ENCODE data around the gene RAB19. TPM values are rescaled to one million over a fixed set of nuclear protein-coding genes. Genes with fewer than 3 reads are reported as not detected.
A peak's percentile ranks its signal among the peaks of the same experiment; 100 is the strongest.

The RAB19 gene
- total RNA-seq, 1 experiment from 2014 or later: 10.8 TPM

- peaks cover 75% of the 10 kb centered on the region for H3K36me3 Mint-ChIP-seq
These were observed 52.7 kb downstream of the RAB19 start for GRCh38 chr7:140456551-140457051.

DNA sequence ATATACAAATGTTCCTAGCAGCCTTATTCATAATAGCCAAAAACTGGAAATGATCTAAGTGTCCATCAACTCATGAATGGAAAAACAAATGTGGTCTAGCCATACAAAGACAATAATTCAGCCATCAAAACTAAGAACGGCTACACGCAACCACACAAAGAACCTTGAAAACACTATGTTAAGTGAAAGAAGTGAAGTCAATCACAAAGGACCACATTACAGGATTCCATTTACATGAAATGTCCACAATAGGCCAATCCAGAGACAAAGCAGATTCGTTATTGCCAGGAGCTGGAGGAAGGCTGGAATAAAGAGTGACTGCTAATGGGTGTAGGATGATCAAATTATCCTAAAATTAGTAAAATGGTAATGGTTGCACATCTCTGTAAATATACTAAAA lies 54.3 kb downstream of the RAB19 start:
- H3K27ac Mint-ChIP-seq: peak overlapping the region; percentile 87
- H3K4me1 Mint-ChIP-seq: peaks cover 61% of the 10 kb centered on the region
- ATAC-seq: no peak
- DNase-seq (ENCODE audit: low spot score): no peak
- ChIA-PET POLR2A (no interaction called here), CTCF (no interaction called here)
- H3K27me3 Mint-ChIP-seq (ENCODE audit: low read depth): no peaks in the 10 kb centered on the region
- peaks cover 78% of the 10 kb centered on the region for H3K36me3 Mint-ChIP-seq
- no peaks in the 10 kb centered on the region for H3K9me3 Mint-ChIP-seq
- no peak overlapping the region for H3K4me3 Mint-ChIP-seq
- no peak for TF ChIP-seq SOX15 (CRISPR knock-in tag; IDR thresholded peaks at IDR 0.05)
- TF ChIP-seq CBFB (CRISPR knock-in tag; IDR thresholded peaks at IDR 0.05; ENCODE audit: low read depth): no peak
- no peak for TF ChIP-seq CREB1 (CRISPR knock-in tag; IDR thresholded peaks at IDR 0.05)
- TF ChIP-seq ZNF281 (CRISPR knock-in tag; IDR thresholded peaks at IDR 0.05): no peak
- TF ChIP-seq, protein P1, sequence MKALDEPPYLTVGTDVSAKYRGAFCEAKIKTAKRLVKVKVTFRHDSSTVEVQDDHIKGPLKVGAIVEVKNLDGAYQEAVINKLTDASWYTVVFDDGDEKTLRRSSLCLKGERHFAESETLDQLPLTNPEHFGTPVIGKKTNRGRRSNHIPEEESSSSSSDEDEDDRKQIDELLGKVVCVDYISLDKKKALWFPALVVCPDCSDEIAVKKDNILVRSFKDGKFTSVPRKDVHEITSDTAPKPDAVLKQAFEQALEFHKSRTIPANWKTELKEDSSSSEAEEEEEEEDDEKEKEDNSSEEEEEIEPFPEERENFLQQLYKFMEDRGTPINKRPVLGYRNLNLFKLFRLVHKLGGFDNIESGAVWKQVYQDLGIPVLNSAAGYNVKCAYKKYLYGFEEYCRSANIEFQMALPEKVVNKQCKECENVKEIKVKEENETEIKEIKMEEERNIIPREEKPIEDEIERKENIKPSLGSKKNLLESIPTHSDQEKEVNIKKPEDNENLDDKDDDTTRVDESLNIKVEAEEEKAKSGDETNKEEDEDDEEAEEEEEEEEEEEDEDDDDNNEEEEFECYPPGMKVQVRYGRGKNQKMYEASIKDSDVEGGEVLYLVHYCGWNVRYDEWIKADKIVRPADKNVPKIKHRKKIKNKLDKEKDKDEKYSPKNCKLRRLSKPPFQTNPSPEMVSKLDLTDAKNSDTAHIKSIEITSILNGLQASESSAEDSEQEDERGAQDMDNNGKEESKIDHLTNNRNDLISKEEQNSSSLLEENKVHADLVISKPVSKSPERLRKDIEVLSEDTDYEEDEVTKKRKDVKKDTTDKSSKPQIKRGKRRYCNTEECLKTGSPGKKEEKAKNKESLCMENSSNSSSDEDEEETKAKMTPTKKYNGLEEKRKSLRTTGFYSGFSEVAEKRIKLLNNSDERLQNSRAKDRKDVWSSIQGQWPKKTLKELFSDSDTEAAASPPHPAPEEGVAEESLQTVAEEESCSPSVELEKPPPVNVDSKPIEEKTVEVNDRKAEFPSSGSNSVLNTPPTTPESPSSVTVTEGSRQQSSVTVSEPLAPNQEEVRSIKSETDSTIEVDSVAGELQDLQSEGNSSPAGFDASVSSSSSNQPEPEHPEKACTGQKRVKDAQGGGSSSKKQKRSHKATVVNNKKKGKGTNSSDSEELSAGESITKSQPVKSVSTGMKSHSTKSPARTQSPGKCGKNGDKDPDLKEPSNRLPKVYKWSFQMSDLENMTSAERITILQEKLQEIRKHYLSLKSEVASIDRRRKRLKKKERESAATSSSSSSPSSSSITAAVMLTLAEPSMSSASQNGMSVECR (CRISPR knock-in tag; IDR thresholded peaks at IDR 0.05; ENCODE audit: borderline replicate concordance): no peak
- TF ChIP-seq, protein P2, sequence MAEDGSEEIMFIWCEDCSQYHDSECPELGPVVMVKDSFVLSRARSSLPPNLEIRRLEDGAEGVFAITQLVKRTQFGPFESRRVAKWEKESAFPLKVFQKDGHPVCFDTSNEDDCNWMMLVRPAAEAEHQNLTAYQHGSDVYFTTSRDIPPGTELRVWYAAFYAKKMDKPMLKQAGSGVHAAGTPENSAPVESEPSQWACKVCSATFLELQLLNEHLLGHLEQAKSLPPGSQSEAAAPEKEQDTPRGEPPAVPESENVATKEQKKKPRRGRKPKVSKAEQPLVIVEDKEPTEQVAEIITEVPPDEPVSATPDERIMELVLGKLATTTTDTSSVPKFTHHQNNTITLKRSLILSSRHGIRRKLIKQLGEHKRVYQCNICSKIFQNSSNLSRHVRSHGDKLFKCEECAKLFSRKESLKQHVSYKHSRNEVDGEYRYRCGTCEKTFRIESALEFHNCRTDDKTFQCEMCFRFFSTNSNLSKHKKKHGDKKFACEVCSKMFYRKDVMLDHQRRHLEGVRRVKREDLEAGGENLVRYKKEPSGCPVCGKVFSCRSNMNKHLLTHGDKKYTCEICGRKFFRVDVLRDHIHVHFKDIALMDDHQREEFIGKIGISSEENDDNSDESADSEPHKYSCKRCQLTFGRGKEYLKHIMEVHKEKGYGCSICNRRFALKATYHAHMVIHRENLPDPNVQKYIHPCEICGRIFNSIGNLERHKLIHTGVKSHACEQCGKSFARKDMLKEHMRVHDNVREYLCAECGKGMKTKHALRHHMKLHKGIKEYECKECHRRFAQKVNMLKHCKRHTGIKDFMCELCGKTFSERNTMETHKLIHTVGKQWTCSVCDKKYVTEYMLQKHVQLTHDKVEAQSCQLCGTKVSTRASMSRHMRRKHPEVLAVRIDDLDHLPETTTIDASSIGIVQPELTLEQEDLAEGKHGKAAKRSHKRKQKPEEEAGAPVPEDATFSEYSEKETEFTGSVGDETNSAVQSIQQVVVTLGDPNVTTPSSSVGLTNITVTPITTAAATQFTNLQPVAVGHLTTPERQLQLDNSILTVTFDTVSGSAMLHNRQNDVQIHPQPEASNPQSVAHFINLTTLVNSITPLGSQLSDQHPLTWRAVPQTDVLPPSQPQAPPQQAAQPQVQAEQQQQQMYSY (CRISPR knock-in tag; IDR thresholded peaks at IDR 0.05): no peak
- no peak for TF ChIP-seq ZNF425 (CRISPR knock-in tag; conservative IDR thresholded peaks at IDR 0.05)

More at GRCh38 chr7:140456551-140457051, 52.7 kb downstream of the RAB19 start:
- Mint-ChIP-seq H3K4me3 (peak overlapping the region; percentile 20; the same call in 1 of the 2 replicates), H3K9me3 (no peaks in the 10 kb centered on the region), H3K27ac (peak overlapping the region; percentile 98), H3K27me3 (ENCODE audit: low read depth) (no peaks in the 10 kb centered on the region), H3K4me1 (peaks cover 76% of the 10 kb centered on the region)
- POLR2A ChIA-PET: interaction anchor here (0.7 kb wide), 1 partner anchor 461 kb away, joined by 3 read pairs; no protein-coding TSS in a partner anchor
- ATAC-seq (no peak), DNase-seq (ENCODE audit: low spot score) (no peak)
- TF ChIP-seq, protein P1 (CRISPR knock-in tag; IDR thresholded peaks at IDR 0.05; ENCODE audit: borderline replicate concordance): no peak
- TF ChIP-seq, protein P3, sequence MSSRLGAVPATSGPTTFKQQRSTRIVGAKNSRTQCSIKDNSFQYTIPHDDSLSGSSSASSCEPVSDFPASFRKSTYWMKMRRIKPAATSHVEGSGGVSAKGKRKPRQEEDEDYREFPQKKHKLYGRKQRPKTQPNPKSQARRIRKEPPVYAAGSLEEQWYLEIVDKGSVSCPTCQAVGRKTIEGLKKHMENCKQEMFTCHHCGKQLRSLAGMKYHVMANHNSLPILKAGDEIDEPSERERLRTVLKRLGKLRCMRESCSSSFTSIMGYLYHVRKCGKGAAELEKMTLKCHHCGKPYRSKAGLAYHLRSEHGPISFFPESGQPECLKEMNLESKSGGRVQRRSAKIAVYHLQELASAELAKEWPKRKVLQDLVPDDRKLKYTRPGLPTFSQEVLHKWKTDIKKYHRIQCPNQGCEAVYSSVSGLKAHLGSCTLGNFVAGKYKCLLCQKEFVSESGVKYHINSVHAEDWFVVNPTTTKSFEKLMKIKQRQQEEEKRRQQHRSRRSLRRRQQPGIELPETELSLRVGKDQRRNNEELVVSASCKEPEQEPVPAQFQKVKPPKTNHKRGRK (CRISPR knock-in tag; IDR thresholded peaks at IDR 0.05; ENCODE audit: borderline replicate concordance): no peak
- no peak for TF ChIP-seq GRHL2 (CRISPR knock-in tag; IDR thresholded peaks at IDR 0.05; ENCODE audit: insufficient replicate concordance, severe bottlenecking)
- no peak for TF ChIP-seq ZNF416 (CRISPR knock-in tag; IDR thresholded peaks at IDR 0.05)
- CTCF ChIA-PET: interaction anchor here (1.1 to 2.4 kb wide), 3 partner anchors 9 to 46 kb away, joined by 3 to 22 read pairs (median 3); no protein-coding TSS in a partner anchor
